ENCODE data around the gene ZNF264. TPM values are rescaled to one million over a fixed set of nuclear protein-coding genes. Genes with fewer than 3 reads are reported as not detected.
"Not testable (repeated sequence)": the region's sequence is repeated elsewhere in the genome, so short reads cannot be mapped to it uniquely, and the experiment has no call there.

ZNF264 gene
- total and polyA plus RNA-seq, 4 donors: 5.7 to 46.0 (median 26.6) TPM

DNA sequence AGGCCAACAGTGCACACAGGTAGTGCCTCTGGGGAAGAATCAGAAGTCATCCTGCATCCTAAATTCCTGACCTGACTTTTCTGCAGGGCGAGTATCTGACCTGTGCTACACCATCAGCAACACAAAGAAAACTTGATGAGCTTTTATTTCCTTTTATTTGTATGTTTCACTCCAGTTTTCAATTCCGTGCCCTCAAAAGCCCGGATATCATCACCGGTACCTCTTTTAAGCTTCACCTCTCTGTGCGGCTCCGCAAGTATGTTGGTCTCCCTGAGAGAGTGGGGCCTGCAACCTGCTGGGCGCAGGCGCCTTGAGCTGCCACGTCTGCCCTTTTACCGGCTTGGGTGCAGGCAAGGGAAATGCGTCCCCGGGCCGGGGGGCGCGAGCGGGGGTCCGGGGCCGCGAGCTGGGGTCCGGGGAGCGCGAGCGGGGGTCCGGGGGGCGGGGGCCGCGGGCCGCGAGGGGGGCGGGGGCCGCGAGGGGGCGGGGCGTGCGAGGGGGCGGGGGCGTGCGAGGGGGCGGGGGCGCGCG is 19.7 kb upstream of the ZNF264 start:
- Histone ChIP-seq H3K36me3 (ENCODE audit: control insufficient read depth in 4 of 4, insufficient read depth in 4 of 4, low read length in 4 of 4) (no peaks in the 10 kb centered on the region), H3K27me3 (ENCODE audit: control insufficient read depth in 3 of 3, insufficient read depth in 3 of 3, low read length in 2 of 3) (no peaks in the 10 kb centered on the region), H3K4me3 (peak overlapping the region; percentile 21), H3K9me3 (ENCODE audit: control insufficient read depth in 4 of 4, insufficient read depth in 3 of 4, low read length in 3 of 4) (peaks cover 0 to 4% (median 2%) of the 10 kb centered on the region in 4 donors), H3K9ac (ENCODE audit: insufficient read depth in 1 of 2, low read length in 2 of 2) (no peak overlapping the region), H3K27ac (ENCODE audit: low read depth in 1 of 2, low read length in 1 of 2) (peak overlapping the region in 1 of 2 donors; percentile 47), H3K4me1 (ENCODE audit: control insufficient read depth in 5 of 5, insufficient read depth in 5 of 5, low read length in 5 of 5) (peaks cover 0 to 3% (median 0%) of the 10 kb centered on the region in 5 donors)
- ATAC-seq (ENCODE audit: insufficient read depth, low FRiP score) (no peak), DNase-seq (peak; percentile 45 to 62 (median 51))
- 6% methylated on average over 16 to 36 of the region's 42 CpGs for WGBS, 2 donors
- TF ChIP-seq, protein P1, sequence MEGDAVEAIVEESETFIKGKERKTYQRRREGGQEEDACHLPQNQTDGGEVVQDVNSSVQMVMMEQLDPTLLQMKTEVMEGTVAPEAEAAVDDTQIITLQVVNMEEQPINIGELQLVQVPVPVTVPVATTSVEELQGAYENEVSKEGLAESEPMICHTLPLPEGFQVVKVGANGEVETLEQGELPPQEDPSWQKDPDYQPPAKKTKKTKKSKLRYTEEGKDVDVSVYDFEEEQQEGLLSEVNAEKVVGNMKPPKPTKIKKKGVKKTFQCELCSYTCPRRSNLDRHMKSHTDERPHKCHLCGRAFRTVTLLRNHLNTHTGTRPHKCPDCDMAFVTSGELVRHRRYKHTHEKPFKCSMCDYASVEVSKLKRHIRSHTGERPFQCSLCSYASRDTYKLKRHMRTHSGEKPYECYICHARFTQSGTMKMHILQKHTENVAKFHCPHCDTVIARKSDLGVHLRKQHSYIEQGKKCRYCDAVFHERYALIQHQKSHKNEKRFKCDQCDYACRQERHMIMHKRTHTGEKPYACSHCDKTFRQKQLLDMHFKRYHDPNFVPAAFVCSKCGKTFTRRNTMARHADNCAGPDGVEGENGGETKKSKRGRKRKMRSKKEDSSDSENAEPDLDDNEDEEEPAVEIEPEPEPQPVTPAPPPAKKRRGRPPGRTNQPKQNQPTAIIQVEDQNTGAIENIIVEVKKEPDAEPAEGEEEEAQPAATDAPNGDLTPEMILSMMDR (IDR thresholded peaks at IDR 0.05; ENCODE audit: control extremely low read depth, extremely low read depth): no peak

DNA sequence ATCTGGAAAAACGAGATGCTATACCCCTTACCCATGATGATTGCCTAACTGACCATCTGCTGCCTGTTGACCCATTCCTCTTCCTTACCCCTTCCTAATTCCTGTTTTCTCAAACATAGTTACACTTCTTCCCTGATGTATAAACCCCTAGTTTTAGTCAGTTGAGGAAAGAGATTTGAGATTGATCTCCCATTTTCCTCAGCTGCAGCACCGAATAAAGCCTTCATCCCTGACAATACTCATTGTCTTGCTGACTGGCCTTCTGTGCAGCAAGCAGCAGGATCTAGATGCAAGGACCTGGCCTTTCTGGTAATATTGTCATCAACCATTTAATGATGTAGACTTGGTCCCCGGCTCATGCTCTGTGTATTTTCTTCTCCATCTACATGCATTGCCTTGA is 999 bp upstream of the ZNF264 start:
- Histone ChIP-seq H3K9ac (ENCODE audit: insufficient read depth in 1 of 2, low read length in 2 of 2) (no peak overlapping the region), H3K27me3 (ENCODE audit: control insufficient read depth in 3 of 3, insufficient read depth in 3 of 3, low read length in 2 of 3) (no peaks in the 10 kb centered on the region), H3K27ac (ENCODE audit: low read depth in 1 of 2, low read length in 1 of 2) (no peak overlapping the region), H3K9me3 (ENCODE audit: control insufficient read depth in 4 of 4, insufficient read depth in 3 of 4, low read length in 3 of 4) (peaks cover 0 to 12% (median 1%) of the 10 kb centered on the region in 4 donors), H3K36me3 (ENCODE audit: control insufficient read depth in 4 of 4, insufficient read depth in 4 of 4, low read length in 4 of 4) (peaks cover 11 to 25% (median 19%) of the 10 kb centered on the region in 4 donors), H3K4me1 (ENCODE audit: control insufficient read depth in 5 of 5, insufficient read depth in 5 of 5, low read length in 5 of 5) (peaks cover 8 to 11% (median 8%) of the 10 kb centered on the region in 5 donors), H3K4me3 (no peak overlapping the region)
- TF ChIP-seq, protein P1 (IDR thresholded peaks at IDR 0.05; ENCODE audit: control extremely low read depth, extremely low read depth): no peak
- ATAC-seq (ENCODE audit: insufficient read depth, low FRiP score): no peak
- no peak for DNase-seq
- WGBS, 2 donors: 72 to 79% methylated on average over 3 of the region's 3 CpGs

DNA sequence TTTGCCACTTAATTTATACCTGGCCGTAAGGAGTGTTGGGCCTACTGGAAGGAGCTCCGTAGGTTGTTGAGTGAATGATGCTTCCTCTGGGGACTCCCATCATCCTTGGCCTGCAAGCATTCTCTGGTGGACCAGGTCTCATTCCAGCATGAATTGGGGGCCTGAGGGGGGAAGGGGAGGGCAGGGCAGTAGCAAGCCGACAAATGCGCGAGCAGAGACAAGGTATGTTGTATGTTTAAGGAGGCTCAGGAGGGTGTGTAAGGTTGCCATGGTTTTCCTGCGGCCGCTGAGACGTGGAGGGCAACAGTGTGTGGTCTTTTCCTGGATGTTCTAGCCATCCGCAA is 749 bp downstream of the ZNF264 start:
- ATAC-seq (ENCODE audit: insufficient read depth, low FRiP score) (no peak), DNase-seq (peak; percentile 6 to 15 (median 12))
- TF ChIP-seq, protein P1 (IDR thresholded peaks at IDR 0.05; ENCODE audit: control extremely low read depth, extremely low read depth): no peak
- Histone ChIP-seq H3K27me3 (ENCODE audit: control insufficient read depth in 3 of 3, insufficient read depth in 3 of 3, low read length in 2 of 3) (no peaks in the 10 kb centered on the region), H3K36me3 (ENCODE audit: control insufficient read depth in 4 of 4, insufficient read depth in 4 of 4, low read length in 4 of 4) (peaks cover 14 to 40% (median 25%) of the 10 kb centered on the region in 4 donors), H3K4me1 (ENCODE audit: control insufficient read depth in 5 of 5, insufficient read depth in 5 of 5, low read length in 5 of 5) (peaks cover 8 to 11% (median 8%) of the 10 kb centered on the region in 5 donors), H3K9ac (ENCODE audit: insufficient read depth in 1 of 2, low read length in 2 of 2) (peak overlapping the region; percentile 82 to 92), H3K27ac (ENCODE audit: low read depth in 1 of 2, low read length in 1 of 2) (peak overlapping the region; percentile 80 to 92), H3K4me3 (peak overlapping the region; percentile 100), H3K9me3 (ENCODE audit: control insufficient read depth in 4 of 4, insufficient read depth in 3 of 4, low read length in 3 of 4) (peaks cover 0 to 22% (median 1%) of the 10 kb centered on the region in 4 donors)
- WGBS, 2 donors: 13 to 19% methylated on average over 9 of the region's 9 CpGs

DNA sequence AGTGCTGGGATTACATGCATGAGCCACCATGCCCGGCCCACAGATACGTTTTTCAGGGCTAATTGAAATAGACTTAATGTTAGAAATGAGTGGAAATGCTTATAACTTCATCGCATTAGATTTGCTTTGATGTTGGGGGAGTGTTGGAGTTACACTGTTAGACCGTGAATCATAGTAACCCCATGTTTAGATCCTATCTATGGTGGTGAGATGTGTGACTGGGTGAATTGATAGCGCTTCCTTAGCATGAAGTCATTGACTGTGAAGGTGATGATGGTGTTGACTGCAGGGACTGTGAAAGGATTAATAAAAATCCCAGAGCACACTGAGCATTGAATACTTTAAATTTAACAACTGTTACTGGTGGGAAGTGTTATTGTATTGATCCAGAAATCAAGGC is 1.7 kb downstream of the ZNF264 start:
- Histone ChIP-seq H3K4me3 (peak overlapping the region; percentile 100), H3K27ac (ENCODE audit: low read depth in 1 of 2, low read length in 1 of 2) (no peak overlapping the region), H3K9ac (ENCODE audit: insufficient read depth in 1 of 2, low read length in 2 of 2) (peak overlapping the region in 1 of 2 donors; percentile 19), H3K27me3 (ENCODE audit: control insufficient read depth in 3 of 3, insufficient read depth in 3 of 3, low read length in 2 of 3) (no peaks in the 10 kb centered on the region), H3K4me1 (ENCODE audit: control insufficient read depth in 5 of 5, insufficient read depth in 5 of 5, low read length in 5 of 5) (peaks cover 8 to 11% (median 8%) of the 10 kb centered on the region in 5 donors), H3K9me3 (ENCODE audit: control insufficient read depth in 4 of 4, insufficient read depth in 3 of 4, low read length in 3 of 4) (peaks cover 0 to 23% (median 1%) of the 10 kb centered on the region in 4 donors), H3K36me3 (ENCODE audit: control insufficient read depth in 4 of 4, insufficient read depth in 4 of 4, low read length in 4 of 4) (peaks cover 17 to 43% (median 25%) of the 10 kb centered on the region in 4 donors)
- WGBS, 2 donors: 90 to 94% methylated on average over 5 of the region's 5 CpGs
- DNase-seq (no peak), ATAC-seq (ENCODE audit: insufficient read depth, low FRiP score) (no peak)
- TF ChIP-seq, protein P1 (IDR thresholded peaks at IDR 0.05; ENCODE audit: control extremely low read depth, extremely low read depth): no peak

DNA sequence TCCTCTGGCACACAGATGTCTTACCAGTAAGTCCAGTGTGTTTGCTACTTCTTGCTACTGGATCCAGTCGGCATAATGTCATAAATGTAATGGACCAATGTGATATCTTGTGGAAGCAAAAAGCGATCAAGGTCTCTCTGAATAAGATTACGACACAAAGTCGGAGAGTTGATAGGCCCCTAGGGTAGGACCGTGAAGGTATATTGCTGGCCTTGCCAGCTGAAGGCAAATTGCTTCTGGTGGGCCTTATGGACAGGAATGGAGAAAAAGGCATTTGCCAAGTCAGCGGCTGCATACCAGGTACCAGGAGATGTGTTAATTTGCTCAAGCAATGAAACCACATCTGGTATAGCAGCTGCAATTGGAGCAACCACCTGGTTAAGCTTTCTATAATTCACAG is 6.6 kb downstream of the ZNF264 start:
- Histone ChIP-seq H3K36me3 (ENCODE audit: control insufficient read depth in 4 of 4, insufficient read depth in 4 of 4, low read length in 4 of 4) (peaks cover 23 to 62% (median 30%) of the 10 kb centered on the region in 4 donors), H3K9me3 (ENCODE audit: control insufficient read depth in 4 of 4, insufficient read depth in 3 of 4, low read length in 3 of 4) (peaks cover 0 to 39% (median 0%) of the 10 kb centered on the region in 4 donors)
- H3K9ac ChIP-seq (ENCODE audit: insufficient read depth in 1 of 2, low read length in 2 of 2); H3K4me3 ChIP-seq; H3K27ac ChIP-seq (ENCODE audit: low read depth in 1 of 2, low read length in 1 of 2); H3K27me3 ChIP-seq (ENCODE audit: control insufficient read depth in 3 of 3, insufficient read depth in 3 of 3, low read length in 2 of 3); ATAC-seq (ENCODE audit: insufficient read depth, low FRiP score); DNase-seq; H3K4me1 ChIP-seq (ENCODE audit: control insufficient read depth in 5 of 5, insufficient read depth in 5 of 5, low read length in 5 of 5): not testable (repeated sequence)
- WGBS, 2 donors: 93 to 97% methylated on average over 6 of the region's 6 CpGs

Data from lung (tissue), 12 donors.